ENCODE data around the gene INHBE.

DNA sequence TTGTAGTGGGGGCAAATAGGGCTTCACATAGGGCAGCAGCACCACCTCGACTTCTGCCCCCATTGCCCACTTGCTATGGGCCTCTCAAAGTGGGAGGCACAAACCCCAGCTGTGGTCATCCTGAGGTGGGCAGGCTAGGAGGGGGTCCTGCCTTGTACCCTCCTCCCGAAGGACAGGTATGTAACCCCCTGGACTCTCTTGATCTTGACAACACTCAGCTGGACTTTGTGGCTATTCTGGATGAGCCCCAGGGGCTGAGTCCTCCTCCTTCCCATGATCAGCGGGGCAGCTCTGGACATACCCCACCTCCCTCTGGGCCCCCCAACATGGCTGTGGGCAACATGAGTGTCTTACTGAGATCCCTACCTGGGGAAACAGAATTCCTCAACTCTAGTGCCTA is 16.6 kb downstream of the INHBE start:
- TF ChIP-seq CTCF (IDR thresholded peaks at IDR 0.05) (no peak), ZFX (IDR thresholded peaks at IDR 0.05; ENCODE audit: borderline replicate concordance) (no peak)

All from 22Rv1 (cell line).